Esophagus squamous epithelium (tissue), 4 donors: ENCODE results near the gene STK32C.

Source experiments
- CTCF ChIP-seq, 6 experiments: fragments of 450-650 bp in 4 of 6; fragments of 200-600 bp in 2 of 6; sonication (generic) in 2 of 6; IDR thresholded peaks; one replicate each; pipeline ENCODE4 v1.5.1; 2016 to 2019; ENCODE audit warnings: antibody characterized with exemption in 6 of 6, mild to moderate bottlenecking in 4 of 6, moderate library complexity in 4 of 6
- POLR2A ChIP-seq, 4 donors: fragments of 450-650 bp; IDR thresholded peaks; one replicate each; pipeline ENCODE4 v1.6.1; 2017; ENCODE audit warnings: antibody characterized with exemption in 4 of 4, mild to moderate bottlenecking in 4 of 4, moderate library complexity in 3 of 4

GRCh38 chr10:132192076-132192975, 115.4 kb downstream of the STK32C start:
- no peak for TF ChIP-seq CTCF (IDR thresholded peaks at IDR 0.05)
- no peak for TF ChIP-seq POLR2A (IDR thresholded peaks at IDR 0.05)
